Calu3 (cell line): ENCODE data around the gene HARS1. TPM values are rescaled to one million over a fixed set of nuclear protein-coding genes. Genes with fewer than 3 reads are reported as not detected.
A peak's percentile ranks its signal among the peaks of the same experiment; 100 is the strongest.

Experiments used
- BruUV-seq: library from RNA; stranded (reverse); fragments of 400-500 nt; replicated peaks from 2 replicates; lab custom pipeline; 2021; lab: Mats Ljungman, UMichigan
- CTCF ChIA-PET: fragments of 300-600 bp; sonication (Branson Sonifier 250); formaldehyde crosslinking; loops from one replicate; lab custom pipeline; 2022; ENCODE audit warnings: antibody characterized with exemption; lab: Charles Lee
- DNase-seq: peaks from one replicate; pipeline ENCODE4 v3.0.0; 2022
- H3K27ac Mint-ChIP-seq: one replicate; pipeline ENCODE4 v1.8.0; 2022; ENCODE audit warnings: mixed read lengths; ENCODE audit not compliant: unreplicated experiment
- H3K27me3 Mint-ChIP-seq: one replicate; pipeline ENCODE4 v1.8.0; 2022; ENCODE audit warnings: mixed read lengths; ENCODE audit not compliant: unreplicated experiment
- H3K36me3 Mint-ChIP-seq: one replicate; pipeline ENCODE4 v1.8.0; 2022; ENCODE audit warnings: mild to moderate bottlenecking, moderate library complexity, mixed read lengths; ENCODE audit not compliant: insufficient read depth, unreplicated experiment
- H3K4me1 Mint-ChIP-seq: one replicate; pipeline ENCODE4 v1.8.0; 2022; ENCODE audit warnings: mild to moderate bottlenecking, low read depth, mixed read lengths; ENCODE audit not compliant: unreplicated experiment
- H3K4me3 Mint-ChIP-seq: one replicate; pipeline ENCODE4 v1.8.0; 2022; ENCODE audit warnings: mild to moderate bottlenecking, low read depth, moderate library complexity, mixed read lengths; ENCODE audit not compliant: unreplicated experiment
- H3K9me3 Mint-ChIP-seq: one replicate; pipeline ENCODE4 v1.8.0; 2022; ENCODE audit warnings: low read depth, mixed read lengths; ENCODE audit not compliant: unreplicated experiment
- CTCF ChIP-seq: fragments of 200-600 bp; IDR thresholded peaks from one replicate; pipeline ENCODE4 v1.8.0; 2022; ENCODE audit warnings: antibody characterized with exemption; ENCODE audit not compliant: unreplicated experiment
- intact Hi-C: fragments of 100-400 bp; cut with micrococcal nuclease; formaldehyde crosslinking; loops from one replicate; pipeline ENCODE4 v1.10.0; 2022; ENCODE audit not compliant: unreplicated experiment
- total RNA-seq: library from RNA; stranded (reverse); gene quantifications from 2 replicates; pipeline ENCODE4 v1.2.3, GENCODE V29; 2022

Gene HARS1
- total RNA-seq, 1 experiment from 2014 or later, result 79.9 TPM

GRCh38 chr5:140707812-140708211, 16.6 kb upstream of the HARS1 start:
- intact Hi-C loops, result no loop called here
- TF ChIP-seq CTCF, result no peak
- CTCF ChIA-PET, result no interaction called here
- no peak for DNase-seq
- peaks cover 32% of the 10 kb centered on the region for H3K4me1 Mint-ChIP-seq
- peaks cover 12% of the 10 kb centered on the region for H3K27me3 Mint-ChIP-seq
- H3K27ac Mint-ChIP-seq, result no peak overlapping the region
- H3K36me3 Mint-ChIP-seq, result peaks cover 79% of the 10 kb centered on the region
- no TSS peak for BruUV-seq
- no peak overlapping the region for H3K4me3 Mint-ChIP-seq
- no peaks in the 10 kb centered on the region for H3K9me3 Mint-ChIP-seq

- Mint-ChIP-seq H3K36me3 (peaks cover 91% of the 10 kb centered on the region), H3K27me3 (no peaks in the 10 kb centered on the region), H3K4me1 (peaks cover 24% of the 10 kb centered on the region), H3K4me3 (peak within 1 kb of the TSS; percentile 88), H3K27ac (peak within 1 kb of the TSS; percentile 95), H3K9me3 (no peaks in the 10 kb centered on the region)
- intact Hi-C loops, result loop anchor here (1.0 kb wide), 1 partner anchor 20 kb away; no protein-coding TSS in a partner anchor
- CTCF ChIA-PET, result interaction anchor here (0.6 to 1.8 kb wide), 7 partner anchors 9 to 1116 kb away, joined by 3 to 12 read pairs (median 4); partner anchors contain the start of genes HARS1, HARS2, IK and NDUFA2
- no peak for TF ChIP-seq CTCF
- BruUV-seq, result TSS peak; percentile 39
- DNase-seq, result peak; percentile 94
Observed at GRCh38 chr5:140700177-140701144, 9.3 kb upstream of the HARS1 start, which contains the start of gene ZMAT2. Gene ZMAT2 (plus strand): TSS chr5:140700447. CDS start chr5:140700461, 14 bp downstream.

- Mint-ChIP-seq H3K36me3 (peaks cover 73% of the 10 kb centered on the region), H3K27me3 (no peaks in the 10 kb centered on the region), H3K4me3 (no peak overlapping the region), H3K4me1 (peaks cover 22% of the 10 kb centered on the region), H3K27ac (no peak overlapping the region), H3K9me3 (no peaks in the 10 kb centered on the region)
- no TSS peak for BruUV-seq
- no peak for DNase-seq
- intact Hi-C loops, result no loop called here
- TF ChIP-seq CTCF, result no peak
- CTCF ChIA-PET, result interaction anchor here (0.6 kb wide), 1 partner anchor 286 kb away, joined by 7 read pairs; no protein-coding TSS in a partner anchor
Observed at GRCh38 chr5:140696891-140697492, 5.8 kb upstream of the HARS1 start.

- no peaks in the 10 kb centered on the region for H3K9me3 Mint-ChIP-seq
- H3K4me3 Mint-ChIP-seq, result no peak overlapping the region
- CTCF ChIA-PET, result no interaction called here
- H3K36me3 Mint-ChIP-seq, result peaks cover 67% of the 10 kb centered on the region
- no peaks in the 10 kb centered on the region for H3K4me1 Mint-ChIP-seq
- H3K27ac Mint-ChIP-seq, result no peak overlapping the region
- BruUV-seq, result no TSS peak
- TF ChIP-seq CTCF, result no peak
- H3K27me3 Mint-ChIP-seq, result no peaks in the 10 kb centered on the region
- intact Hi-C loops, result no loop called here
- no peak for DNase-seq
Observed at GRCh38 chr5:140694276-140694675, 3.1 kb upstream of the HARS1 start.
